GM12801 (cell line): Measurements from ENCODE around the gene HMOX2.

Source experiments
- CTCF ChIP-seq: IDR thresholded peaks from one replicate; pipeline ENCODE4 v1.5.1; 2011; ENCODE audit warnings: control low read depth; ENCODE audit not compliant: insufficient read length; ENCODE audit errors: extremely low read depth

HMOX2 gene

GRCh38 chr16:4538350-4539235, 62.4 kb downstream of the HMOX2 start, which contains the start of gene CDIP1:
Gene CDIP1 (minus strand): TSS chr16:4538773. CDS start chr16:4514130, 24,643 bp downstream.
- no peak for TF ChIP-seq CTCF

GRCh38 chr16:4539716-4540284, 63.6 kb downstream of the HMOX2 start:
- no peak for TF ChIP-seq CTCF

GRCh38 chr16:4544473-4544872, 68.3 kb downstream of the HMOX2 start:
- no peak for TF ChIP-seq CTCF

GRCh38 chr16:4548124-4548523, 71.9 kb downstream of the HMOX2 start:
- no peak for TF ChIP-seq CTCF

GRCh38 chr16:4550591-4550990, 74.4 kb downstream of the HMOX2 start:
- TF ChIP-seq CTCF: no peak

- no peak for TF ChIP-seq CTCF
Measured at GRCh38 chr16:4552541-4552940, 76.3 kb downstream of the HMOX2 start.

GRCh38 chr16:4556112-4556511, 79.9 kb downstream of the HMOX2 start, which contains the start of gene C16orf96:
Gene C16orf96 (plus strand): TSS chr16:4556340. CDS start chr16:4556490, 150 bp downstream.
- no peak for TF ChIP-seq CTCF
